ENCODE measurements around the gene PAPSS2.

The PAPSS2 gene

DNA sequence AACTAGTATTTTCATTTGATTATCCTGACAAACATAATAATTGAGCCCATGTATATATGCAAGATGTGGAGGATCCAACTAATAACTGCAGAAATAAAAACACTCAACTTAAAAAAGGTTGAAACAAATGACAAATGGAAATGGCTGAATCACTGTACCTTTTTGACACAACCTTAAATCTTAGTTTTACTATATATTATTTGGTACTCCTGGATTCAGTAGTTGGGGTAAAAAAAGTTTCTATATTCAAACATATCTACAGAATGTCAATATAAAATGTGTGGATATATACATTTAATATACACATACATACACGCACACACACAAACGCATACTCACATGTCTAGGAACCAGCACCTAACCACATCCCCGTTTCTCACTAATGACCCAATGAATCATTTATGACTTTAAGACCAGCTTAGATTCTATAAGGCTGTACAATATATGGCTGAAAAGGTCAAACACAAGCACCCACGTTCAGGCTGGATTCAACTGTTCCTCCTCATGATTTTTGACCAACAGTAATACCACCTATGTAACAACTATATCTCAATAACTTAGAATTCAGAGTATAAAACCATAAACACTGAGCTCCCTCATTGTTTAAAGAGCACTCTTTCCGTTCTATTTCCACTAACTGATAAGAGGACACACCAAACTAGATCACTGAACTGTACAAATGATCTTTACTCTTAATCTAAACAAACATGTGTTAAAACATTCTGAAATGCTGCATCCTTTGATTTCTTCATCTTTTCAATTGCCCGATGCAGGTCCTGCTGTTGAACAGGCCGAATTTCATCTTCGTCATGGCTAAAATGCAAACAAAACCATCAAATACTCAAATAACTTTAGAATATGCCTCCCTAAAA is 94.6 kb downstream of the PAPSS2 start:
- FAIRE-seq = no peak

DNA sequence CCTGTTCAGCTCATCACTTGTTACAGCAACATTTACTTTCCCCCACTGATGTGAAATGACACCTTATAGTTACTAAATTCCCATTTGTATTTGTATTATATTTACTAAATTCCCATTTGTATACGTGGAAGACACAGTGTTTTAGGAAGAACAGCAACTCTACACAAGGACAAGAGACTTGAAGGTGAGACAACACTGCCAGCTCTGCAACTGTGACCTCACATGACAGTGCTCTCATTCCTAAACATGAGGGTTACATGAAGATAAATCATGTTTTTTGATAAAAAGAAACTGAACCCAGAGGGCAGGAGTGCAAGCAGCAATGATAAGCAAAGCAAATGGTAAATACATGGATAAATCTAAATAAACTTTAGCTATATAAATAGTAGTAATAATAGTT is 98.0 kb downstream of the PAPSS2 start:
- FAIRE-seq = no peak

DNA sequence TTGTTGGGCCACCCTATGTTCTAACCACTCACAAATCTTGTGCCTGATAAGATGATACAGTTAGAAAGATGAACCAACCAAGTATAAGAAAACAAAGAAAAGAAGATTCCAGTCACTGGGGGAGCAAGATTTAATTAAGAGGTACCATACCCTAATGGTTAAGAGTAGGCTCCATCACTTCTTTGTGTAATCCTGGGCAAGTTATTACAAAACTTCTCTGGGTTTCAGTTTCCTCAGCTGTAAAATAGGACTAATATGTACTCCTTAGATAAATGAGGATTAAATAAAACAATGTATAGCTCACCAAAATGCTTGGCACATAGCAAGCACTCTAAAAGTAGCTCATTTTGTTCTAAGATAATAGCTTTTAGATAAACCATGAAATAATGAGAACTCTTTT is 99.9 kb downstream of the PAPSS2 start:
- FAIRE-seq = no peak

DNA sequence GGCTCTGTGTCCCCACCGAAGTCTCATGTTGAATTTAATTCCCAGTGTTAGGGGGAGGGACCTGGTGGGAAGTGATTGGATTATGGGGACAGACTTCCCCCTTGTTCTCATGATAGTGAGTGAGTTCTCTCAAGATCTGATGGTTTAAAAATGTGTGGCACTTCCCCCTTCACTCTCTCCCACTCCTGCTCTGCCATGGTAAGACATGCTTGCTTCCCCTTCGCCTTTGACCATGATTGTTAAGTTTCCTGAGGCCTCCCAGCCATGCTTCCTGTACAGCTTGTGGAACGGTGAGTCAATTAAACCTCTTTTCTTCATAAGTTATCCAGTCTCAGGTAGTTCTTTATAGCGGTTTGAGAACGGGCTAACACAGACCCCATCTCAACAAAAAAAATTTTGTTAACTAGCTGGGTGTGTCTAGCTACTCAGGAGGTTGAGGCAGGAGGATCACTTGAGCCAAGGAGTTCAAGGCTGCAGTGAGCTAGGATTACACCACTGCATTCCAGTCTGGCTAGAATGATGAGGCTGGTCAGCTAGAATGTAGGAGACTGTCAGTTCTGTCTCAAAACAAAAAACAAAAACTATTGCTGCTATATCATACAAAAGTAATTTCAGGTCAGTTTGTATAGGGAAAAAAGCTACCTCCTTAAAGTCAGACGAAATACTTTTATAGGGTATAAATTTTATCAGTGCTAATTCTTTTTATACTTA is 100.7 kb downstream of the PAPSS2 start:
- FAIRE-seq = no peak

DNA sequence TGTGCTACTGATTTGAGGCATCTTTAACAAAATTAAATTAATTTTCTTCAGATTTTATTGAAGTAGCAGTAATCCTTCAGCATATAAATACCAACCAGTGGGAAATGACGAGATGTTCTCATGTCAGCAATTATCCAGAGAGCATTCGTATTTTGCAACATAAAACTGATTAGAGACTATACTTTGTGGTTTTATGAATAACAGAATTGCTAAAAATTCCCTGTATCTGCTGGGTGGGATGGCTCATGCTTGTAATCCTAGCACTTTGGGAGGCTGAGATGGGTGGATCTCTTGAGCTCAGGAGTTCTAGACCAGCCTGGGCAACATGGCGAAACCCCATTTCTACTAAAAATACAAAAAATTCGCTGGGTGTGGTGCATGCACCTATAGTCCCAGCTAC is 101.5 kb downstream of the PAPSS2 start:
- no peak for FAIRE-seq

DNA sequence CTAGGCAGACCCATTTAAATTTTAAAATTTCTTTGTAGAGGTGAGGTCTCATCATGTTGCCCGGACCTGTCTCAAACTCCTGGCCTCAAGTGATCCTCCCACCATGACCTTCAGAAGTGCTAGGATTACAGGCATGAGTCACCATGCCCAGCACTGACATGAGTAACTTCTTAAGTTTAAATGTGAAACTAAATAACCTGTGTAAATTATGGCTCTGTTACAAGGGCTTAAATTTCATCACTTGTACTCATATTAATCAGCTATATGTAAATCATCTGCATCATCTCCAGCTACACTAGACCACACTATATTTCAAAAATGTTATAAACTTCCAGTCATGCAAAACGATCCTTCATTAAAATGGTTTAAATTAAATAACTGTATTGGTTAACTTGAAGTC is 102.2 kb downstream of the PAPSS2 start:
- FAIRE-seq = peak; percentile 91

DNA sequence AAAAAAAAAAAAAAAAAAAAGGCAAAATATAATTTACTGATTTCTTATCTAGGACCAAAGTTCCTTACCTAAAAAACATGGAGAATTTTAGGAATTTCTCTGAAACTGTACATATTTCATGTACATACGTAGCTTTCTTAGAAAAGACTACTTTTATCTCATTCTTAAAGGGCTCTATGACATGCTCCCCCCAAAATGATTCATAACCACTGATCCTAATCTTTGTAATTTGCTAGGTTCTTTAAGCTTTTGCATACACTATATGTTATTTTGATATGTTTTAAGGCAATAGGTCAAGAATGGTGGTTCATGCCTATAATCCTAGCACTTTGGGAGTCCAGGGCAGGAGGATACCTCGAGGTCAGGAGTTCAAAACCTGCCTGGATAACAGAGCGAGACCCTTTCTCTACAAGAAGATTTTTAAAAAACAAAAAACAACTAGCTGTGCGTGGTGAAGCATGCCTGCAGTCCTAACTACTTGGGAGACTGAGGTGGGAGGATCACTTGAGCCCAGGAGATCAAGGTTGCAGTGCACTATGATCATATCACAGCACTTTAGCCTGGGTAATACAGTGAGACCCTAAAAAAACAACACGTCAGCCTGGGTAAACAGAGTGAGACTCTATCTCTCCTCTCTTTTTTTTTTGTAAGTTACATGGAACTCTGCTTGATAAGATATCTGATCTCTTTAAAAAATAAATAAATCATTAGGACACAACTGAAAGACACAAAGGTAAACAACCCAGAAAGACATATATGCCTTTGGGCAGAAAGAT is 103.6 kb downstream of the PAPSS2 start:
- no peak for FAIRE-seq

DNA sequence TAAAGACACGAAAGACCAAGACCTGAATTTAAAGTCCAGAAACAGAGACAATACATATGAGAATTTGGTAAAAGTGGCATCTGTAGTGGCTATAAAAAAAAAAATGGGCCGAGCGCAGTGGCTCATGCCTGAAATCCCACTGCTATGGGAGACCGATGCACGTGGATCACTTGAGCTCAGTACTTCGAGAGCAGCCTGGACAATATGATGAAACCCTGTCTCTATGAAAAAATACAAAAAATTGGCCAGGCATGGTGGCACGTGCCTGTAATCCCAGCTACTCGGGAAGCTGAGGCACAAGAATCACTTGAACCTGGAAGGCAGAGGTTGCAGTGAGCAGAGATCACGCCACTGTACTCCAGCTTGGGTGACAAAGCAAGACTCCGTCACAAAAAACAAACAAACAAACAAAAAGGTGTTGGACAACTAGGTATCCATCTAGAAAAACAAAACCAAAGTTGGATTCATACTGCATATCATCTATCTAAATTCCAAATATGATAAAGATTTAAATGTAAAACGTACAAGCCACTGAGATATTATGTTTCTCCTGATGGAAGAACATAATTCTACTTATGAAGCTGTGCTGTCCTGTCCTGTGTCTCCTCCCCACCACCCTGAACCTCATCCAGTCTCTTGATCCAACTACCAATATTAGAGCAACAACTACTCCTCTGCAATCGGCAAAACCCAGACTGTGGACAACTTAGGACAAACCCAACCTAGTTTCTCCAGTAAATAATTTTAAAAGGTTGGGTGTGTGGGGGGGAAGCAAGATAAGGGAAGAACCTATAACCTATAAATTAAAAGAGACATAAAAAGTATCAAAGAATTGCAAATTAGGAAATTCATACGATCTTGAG is 104.6 kb downstream of the PAPSS2 start:
- FAIRE-seq = no peak

DNA sequence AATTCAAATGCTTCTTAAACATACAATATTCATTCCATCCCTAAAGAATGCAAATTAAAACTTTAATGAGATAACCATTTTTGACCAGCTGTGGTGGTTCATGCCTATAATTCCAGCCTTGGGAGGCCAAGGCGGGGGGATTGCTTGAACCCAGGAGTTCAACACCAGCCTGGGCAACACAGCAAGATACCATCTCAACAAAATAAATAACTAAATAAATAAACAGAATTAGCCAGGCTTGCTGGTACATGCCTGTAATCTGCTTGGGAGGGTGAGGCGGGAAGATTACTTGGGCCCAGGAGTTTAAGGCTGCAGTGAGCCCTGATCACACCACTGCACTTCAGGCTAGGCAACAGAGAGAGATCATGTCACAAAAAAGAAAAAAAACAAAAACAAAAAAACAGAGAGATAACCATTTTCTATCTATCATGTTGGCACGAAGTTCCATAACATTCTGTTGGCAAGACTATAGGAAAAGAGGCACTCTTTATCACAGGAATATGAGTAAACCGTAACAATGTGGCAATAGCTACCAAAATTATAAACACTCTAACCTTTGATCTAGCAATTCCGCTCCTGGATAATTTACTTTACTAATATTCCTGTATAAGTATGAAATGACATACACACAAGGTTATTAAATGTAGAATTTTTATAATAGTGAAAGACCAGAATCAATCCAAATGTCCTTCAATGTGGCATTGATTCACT is 106.1 kb downstream of the PAPSS2 start:
- FAIRE-seq = no peak

DNA sequence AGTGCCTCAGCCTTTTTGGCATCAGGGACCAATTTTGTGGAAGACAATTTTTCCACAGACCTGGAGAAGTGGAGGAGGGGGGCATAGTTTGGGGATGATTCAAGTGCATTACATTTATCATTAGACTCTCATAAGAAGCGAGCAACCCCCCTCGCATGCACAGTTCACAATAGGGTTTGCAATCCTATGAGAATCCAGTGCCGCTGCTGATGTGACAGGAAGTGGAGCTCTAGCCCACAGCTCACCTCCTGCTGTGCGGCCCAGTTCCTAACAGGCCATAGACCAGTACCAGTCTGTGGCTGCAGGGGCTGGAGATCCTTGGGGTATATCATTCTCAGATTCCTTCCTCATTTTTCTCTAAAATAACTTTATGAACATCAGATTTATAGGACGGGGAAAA is 107.6 kb downstream of the PAPSS2 start:
- no peak for FAIRE-seq

DNA sequence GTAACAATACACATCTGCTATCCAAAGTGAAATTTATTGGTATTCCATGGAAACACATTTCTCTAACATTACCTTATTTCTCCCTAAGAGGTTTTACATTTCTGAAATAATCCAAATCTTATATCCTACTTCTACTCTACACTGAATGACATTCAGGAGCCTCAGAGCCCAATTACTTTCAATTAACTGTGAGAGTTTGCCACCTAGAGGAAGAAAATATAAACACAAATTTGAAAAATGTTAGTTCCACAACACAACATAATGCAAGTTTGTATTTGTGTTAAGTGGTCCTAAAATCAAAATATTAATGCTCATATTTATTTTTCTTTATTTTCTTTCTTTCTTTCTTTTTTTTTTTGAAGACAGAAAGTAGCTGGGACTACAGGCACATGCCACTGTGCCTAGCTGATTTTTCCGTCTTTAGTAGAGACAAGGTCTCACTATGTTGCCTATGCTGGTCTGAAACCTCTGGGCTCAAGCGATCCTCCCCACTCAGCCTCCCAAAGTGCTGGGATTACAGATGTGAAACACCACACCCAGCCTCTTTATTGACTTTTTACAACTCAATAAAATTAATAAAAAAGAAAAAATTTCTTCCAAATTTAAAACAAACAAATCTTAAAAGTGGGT is 112.3 kb downstream of the PAPSS2 start:
- peak; percentile 99 for FAIRE-seq

DNA sequence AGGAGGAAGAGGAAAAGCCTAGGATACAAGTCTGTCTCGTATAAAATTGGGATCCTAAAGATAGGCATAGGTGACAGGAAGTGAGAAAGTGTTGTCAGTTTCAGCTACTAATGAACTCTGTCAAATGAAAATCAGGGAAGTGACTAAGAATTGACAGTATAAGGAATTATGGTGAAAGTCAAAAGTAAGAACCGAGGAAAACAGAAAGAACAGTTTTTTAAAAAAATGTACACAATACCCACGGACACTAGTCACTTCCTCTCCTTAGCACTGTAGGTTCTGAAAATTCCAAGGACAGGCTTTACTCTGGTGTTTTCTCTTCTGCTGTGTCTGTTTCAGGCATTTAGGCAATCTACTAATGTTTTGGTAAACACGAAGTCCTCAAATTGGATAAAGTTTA is 116.1 kb downstream of the PAPSS2 start:
- peak; percentile 87 for FAIRE-seq

DNA sequence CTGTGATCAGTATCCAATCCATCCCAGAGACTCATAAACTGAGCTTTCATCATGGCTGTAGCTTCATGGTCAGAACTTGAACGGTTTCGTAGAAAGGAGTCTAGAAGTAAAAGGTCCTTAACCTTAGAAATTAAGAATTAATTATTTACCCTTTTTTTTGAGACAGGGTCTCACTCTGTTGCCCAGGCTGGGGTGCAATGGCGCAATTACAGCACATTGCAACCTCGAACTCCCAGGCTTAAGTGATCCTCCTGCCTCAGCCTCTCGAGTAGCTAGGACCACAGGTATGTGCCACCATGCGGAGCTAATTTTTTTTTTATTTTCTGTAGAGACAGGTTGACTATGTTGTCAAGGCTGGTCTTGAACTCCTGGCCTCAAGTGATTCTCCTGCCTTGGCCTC is 116.7 kb downstream of the PAPSS2 start:
- FAIRE-seq = no peak

DNA sequence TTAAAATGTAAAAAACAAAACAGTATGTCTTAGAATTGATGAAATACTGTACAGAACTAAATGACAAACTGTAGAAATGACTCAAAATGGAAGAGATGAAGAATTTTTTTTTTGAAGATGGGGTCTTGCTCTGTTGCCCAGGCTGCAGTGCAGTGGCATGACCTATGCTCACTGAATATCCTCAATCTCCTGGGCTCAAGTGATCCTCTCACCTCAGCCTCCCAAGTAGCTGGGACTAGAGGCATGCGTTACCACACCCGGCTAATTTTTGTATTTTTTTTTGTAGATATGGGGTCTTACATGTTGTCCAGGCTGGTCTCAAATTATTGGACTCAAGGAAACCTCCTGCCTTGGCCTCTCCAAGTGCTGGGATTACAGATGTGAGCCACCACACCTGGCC is 121.9 kb downstream of the PAPSS2 start:
- no peak for FAIRE-seq

DNA sequence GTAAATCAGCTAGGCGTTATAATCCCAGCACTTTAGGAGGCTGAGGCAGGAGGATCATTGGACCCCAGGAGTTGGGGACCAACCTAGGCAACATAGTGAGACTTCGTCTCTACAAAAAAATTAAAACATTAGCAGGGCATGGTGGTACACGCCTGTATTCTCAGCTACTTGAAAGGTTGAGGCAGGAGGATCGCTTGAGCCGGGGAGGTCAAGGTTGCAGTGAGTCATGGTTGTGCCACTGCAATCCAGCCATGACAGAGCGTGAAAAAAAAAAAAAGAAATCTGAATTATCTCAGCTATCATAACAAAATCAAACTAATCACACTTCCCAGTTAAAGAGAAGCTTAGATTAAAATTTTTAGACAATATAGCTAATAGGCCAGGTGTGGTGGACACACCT is 123.0 kb downstream of the PAPSS2 start:
- no peak for FAIRE-seq

DNA sequence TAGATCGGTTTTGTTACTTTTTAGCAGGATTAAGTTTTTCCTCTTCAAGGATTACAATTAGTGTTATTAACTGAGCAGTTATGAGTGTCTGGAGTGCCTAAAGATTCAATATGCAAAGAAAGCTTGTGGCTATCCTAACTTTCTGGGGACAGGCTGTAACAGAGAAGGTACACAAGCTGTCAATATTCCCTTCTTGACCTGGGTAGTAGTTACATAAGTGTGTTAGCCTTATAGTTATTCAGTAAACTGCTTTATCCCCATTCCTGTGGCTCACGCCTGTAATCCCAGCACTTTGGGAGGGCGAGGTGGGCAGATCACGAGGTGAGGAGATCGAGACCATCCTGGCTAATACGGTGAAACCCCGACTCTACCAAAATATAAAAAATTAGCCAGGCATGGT is 126.7 kb downstream of the PAPSS2 start:
- no peak for FAIRE-seq

DNA sequence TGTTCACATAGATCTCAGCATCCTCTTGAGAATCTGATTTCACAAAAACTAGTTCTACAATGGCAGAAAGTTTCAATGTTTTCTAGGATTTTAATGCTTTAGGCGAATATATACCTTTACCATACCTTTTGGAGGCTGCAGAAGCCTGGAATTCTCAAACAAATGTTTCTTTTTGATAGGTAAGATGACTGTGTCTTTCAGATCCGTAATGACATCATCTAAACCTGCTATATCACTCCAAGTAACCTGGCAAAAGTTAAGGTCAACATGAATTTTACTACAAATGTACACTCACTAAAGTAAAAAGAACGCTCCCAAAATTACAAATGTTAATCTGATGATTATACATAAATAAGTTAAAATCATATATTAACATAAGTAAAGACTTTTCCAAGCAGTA is 130.5 kb downstream of the PAPSS2 start:
- no peak for FAIRE-seq

DNA sequence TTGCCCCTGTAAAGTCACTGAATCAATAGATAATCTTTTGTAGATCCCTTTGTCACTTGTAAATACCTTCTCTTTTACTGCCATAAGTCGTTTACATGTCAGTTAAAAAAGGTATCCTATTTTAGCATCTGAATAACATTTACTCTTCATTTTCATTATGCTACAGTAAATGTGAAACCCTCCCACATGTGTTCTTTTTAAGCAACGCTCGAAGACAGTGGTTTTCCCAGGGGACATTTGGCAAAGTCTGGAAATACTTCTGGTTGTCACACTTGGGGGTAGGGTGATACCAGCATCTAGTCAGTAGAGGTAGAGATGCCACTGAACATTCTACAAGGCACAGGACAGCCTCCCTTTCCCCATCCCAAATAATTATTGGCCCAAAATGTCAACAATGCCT is 134.6 kb downstream of the PAPSS2 start:
- no peak for FAIRE-seq
